ENCODE measurements around the gene RYK. TPM values are rescaled to one million over a fixed set of nuclear protein-coding genes. Genes with fewer than 3 reads are reported as not detected.

Gene RYK
- total and polyA plus RNA-seq, 2 donors (not counting 3 experiments of a cell fraction or from before 2014, with no cell fraction given): 23.8 to 48.3 TPM

- intact Hi-C loops (cut with micrococcal nuclease): loop anchor here (5.0 kb wide), 1 partner anchor 63 kb away; no protein-coding TSS in a partner anchor
- POLR2A ChIA-PET: interaction anchor here (0.6 to 0.7 kb wide), 2 partner anchors 34 to 264 kb away, joined by 7 to 8 read pairs; no protein-coding TSS in a partner anchor
Observed at GRCh38 chr3:134189849-134190248, 60.8 kb downstream of the RYK start.

More at GRCh38 chr3:134189849-134190248, 60.8 kb downstream of the RYK start:
- peaks cover 0 to 6% of the 10 kb centered on the region in 2 experiments for H3K36me3 ChIP-seq (ENCODE audit: control insufficient read depth in 2 of 2, extremely low read depth in 1 of 2, insufficient read depth in 2 of 2, low read length in 2 of 2)
- peaks cover 19% of the 10 kb centered on the region for H3K4me1 ChIP-seq (ENCODE audit: control insufficient read depth, extremely low read depth, insufficient read depth, low read length)
- no peak overlapping the region for H2AFZ ChIP-seq (ENCODE audit: low read depth, low read length)
- peaks cover 4% of the 10 kb centered on the region for H4K20me1 ChIP-seq (replicated peaks; ENCODE audit: control insufficient read depth, extremely low read depth, insufficient read depth, low read length)
- TF ChIP-seq, protein P1, sequence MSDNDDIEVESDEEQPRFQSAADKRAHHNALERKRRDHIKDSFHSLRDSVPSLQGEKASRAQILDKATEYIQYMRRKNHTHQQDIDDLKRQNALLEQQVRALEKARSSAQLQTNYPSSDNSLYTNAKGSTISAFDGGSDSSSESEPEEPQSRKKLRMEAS (IDR thresholded peaks at IDR 0.05; ENCODE audit: insufficient read depth, insufficient read length): no peak
- TF ChIP-seq POLR2A (IDR thresholded peaks at IDR 0.05; ENCODE audit: low read depth, low read length): no peak
- no peak for TF ChIP-seq CTCF (IDR thresholded peaks at IDR 0.05; ENCODE audit: extremely low read depth in 1 of 2, insufficient read depth in 1 of 2, low read depth in 1 of 2, low read length in 2 of 2)
- TF ChIP-seq FOS (IDR thresholded peaks at IDR 0.05; ENCODE audit: borderline replicate concordance, insufficient read depth, low read length): no peak
- TF ChIP-seq GATA2 (IDR thresholded peaks at IDR 0.05; ENCODE audit: insufficient read depth, insufficient read length, low read depth, low read length): no peak
- TF ChIP-seq JUN (IDR thresholded peaks at IDR 0.05; ENCODE audit: borderline replicate concordance, insufficient read depth, insufficient read length, low read depth): no peak
- no peak for TF ChIP-seq POLR2AphosphoS5 (IDR thresholded peaks at IDR 0.05; ENCODE audit: insufficient read depth, low read depth, low read length)
- no peak for TF ChIP-seq EZH2 (IDR thresholded peaks at IDR 0.05; ENCODE audit: borderline replicate concordance, low read depth, low read length, severe bottlenecking)
- no peaks in the 10 kb centered on the region for H3K9me1 ChIP-seq (replicated peaks; ENCODE audit: control insufficient read depth, extremely low read depth, insufficient read depth, low read length)
- dilution Hi-C loops (cut with MboI; ENCODE audit: extremely low pct_ligation_motif_present, low sequenced_read_pairs): no loop called here
- H3K9ac ChIP-seq (replicated peaks; ENCODE audit: extremely low read depth, insufficient read depth, low read length): no peak overlapping the region
- no peaks in the 10 kb centered on the region for H3K9me3 ChIP-seq (replicated peaks; ENCODE audit: control insufficient read depth, insufficient read depth, low read length)
- H3K4me2 ChIP-seq (ENCODE audit: insufficient read depth, low read length): no peak overlapping the region
- FAIRE-seq: no peak
- no peak for DNase-seq (ENCODE audit: low read depth, low spot score)
- no peak overlapping the region for H3K27ac ChIP-seq (ENCODE audit: insufficient read depth, low read depth, low read length)
- H3K27me3 ChIP-seq (ENCODE audit: control insufficient read depth in 2 of 2, insufficient read depth in 2 of 2, low read length in 2 of 2): no peaks in the 10 kb centered on the region
- no peak overlapping the region for H3K4me3 ChIP-seq (replicated peaks in 1 of 3; ENCODE audit: insufficient read depth in 1 of 3, low read depth in 1 of 3, low read length in 3 of 3)
- CTCF ChIA-PET: no interaction called here
- BruUV-seq (replicated peaks): no TSS peak
- no peaks in the 10 kb centered on the region for H3K79me2 ChIP-seq (ENCODE audit: control insufficient read depth, insufficient read depth, low read length)

All from endothelial cell of umbilical vein (primary cell).